Measurements from ENCODE around the gene ZBED5. TPM values are rescaled to one million over a fixed set of nuclear protein-coding genes. Genes with fewer than 3 reads are reported as not detected.
"Not testable (repeated sequence)": the region's sequence is repeated elsewhere in the genome, so short reads cannot be mapped to it uniquely, and the experiment has no call there.

Gene ZBED5
- total RNA-seq, 1 donor from 2014 or later, result 73.6 TPM

GRCh38 chr11:10836884-10837283 lies 21.0 kb downstream of the ZBED5 start:
- DNase-seq, result not testable (repeated sequence)

DNA sequence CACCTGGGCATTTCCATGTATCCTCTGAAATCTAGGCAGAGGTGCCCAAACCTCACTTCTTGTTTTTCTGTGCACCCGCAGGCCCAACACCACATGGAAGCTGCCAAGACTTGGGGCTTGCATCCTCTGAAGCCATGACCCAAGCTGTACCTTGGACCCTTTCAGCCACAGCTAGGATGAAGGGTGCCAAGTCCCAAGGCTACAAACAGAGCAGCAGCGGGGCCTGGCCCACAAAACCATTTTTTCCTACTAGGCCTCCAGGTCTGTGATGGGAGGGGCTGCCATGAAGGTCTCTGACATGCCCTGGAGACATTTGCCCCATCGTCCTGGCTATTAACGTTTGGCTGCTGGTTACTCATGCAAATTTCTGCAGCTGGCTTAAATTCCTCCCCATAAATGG lies 28.7 kb downstream of the ZBED5 start:
- DNase-seq, result no peak

GRCh38 chr11:10828402-10828801 lies 29.5 kb downstream of the ZBED5 start:
- DNase-seq, result no peak

DNA sequence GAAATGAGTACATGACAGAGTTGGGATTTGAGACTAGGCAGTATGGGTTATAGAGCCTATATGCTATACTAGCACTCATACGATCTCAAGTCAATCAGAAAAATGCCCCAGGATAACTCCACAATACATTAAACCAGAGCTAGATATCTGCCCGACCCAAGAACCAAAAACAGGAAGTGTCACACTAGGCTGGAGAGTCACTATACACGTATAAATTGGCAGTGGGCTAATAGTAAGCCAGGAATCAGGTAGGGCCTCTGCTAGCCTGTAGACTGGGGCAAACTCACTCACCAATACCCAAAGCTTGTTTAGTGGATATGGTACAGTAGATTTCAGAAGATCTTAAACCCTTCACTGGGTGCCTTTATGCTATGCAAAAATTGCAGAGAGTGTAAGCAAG lies 33.0 kb downstream of the ZBED5 start:
- DNase-seq, result no peak

- DNase-seq, result no peak
Measured at GRCh38 chr11:10823152-10823579, 34.7 kb downstream of the ZBED5 start.

- DNase-seq, result not testable (repeated sequence)
Measured at GRCh38 chr11:10822491-10822890, 35.4 kb downstream of the ZBED5 start.

DNA sequence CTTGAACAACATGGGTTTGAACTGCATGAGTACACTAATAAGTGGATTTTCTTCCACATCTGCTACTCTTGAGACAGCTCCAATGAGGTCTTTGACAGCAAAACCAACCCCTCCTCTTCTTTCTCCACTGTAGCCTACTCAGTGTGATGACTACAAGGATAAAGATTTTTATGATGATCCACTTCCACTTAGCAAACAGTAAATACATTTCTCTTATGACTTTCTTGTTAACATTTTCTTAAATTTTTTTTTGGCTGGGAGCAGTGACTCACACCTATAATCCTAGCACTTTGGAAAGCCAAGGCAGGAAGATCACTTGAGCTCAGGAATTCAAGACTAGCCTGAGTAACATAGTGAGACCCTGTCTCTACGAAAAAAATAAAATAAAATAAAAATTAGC lies 39.3 kb downstream of the ZBED5 start:
- DNase-seq, result no peak

- no peak for DNase-seq
Measured at GRCh38 chr11:10813945-10814344, 43.9 kb downstream of the ZBED5 start.

DNA sequence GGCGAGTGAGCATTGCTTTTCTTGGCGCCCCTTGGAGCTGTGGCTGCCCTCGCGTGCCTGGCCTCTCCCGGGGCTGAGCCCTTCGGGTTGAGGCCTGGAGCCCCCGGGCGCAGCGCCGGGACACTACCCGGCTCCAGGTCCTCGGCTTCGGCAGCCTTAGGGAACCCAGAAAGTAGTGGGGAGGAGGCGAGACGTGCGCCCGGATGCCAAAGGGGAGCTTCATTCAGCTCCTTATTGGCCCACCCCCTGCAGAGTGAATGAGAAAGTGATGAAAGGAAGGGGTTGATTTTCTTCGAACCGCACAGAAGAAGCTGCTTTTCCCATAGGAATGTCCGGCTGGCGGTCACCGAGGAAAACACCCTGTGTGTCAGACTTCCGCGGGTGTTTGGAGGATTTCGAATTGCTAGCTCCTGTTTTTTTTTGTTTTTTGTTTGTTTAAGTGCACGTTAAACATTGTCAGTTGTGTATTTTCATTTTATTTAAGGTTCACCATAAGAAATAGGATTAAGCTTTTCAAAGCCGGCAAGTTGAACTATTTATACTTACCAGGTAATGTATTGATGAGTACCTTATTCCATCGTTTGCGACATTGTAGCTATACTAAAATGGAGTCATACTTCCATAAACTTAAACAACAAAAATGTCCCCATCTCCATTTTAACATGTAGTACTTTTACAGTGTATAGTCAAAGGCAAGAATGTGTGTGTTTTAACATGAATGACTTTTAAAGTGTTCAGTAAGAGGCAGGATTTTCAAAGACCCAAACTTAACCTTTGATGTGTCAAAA lies 48.3 kb downstream of the ZBED5 start:
- DNase-seq, result peak; percentile 57

DNA sequence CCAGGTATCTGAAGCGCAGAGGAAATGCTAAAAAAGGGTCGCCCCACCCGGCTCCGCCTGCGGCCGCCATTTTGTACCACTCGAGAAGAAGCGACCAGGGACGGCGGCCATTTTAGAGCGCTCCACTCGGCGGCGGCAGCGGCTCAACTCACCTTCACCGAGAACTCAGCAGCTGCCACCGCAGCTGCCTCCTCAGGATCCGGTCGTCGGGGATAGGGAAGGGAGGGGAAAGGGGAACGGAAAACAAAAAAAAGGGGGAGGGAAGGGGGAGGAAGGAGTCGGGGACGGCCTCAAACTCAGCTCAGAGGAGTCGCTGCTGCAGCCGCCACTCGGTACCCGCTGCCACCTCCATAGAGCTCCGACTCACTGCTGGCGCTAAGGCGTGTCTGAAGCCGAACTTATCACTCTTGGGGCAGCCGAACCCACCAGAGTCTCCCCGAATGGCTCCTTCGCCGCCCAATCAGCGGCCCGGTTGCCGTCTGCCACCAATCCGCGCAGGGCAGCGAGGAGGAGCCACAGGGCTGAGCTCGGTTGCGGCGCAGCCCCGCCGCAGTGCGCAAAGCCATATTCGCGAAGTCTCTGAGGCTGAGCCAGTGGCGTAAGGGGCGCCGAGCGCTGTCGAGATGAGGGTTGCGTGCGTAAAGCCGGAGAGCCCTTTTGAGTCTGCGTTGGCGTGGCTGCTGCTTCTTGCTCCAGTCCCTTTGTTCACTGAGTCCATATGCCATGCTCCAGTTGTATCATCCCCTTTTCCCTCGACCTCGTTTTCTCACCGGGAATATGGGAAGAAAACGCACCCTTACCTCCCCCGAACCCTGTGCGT lies 49.1 kb downstream of the ZBED5 start, which contains the start of gene EIF4G2:
EIF4G2 (minus strand) TSS at position 374 of the 820 bp plus-strand sequence.
- DNase-seq, result peak; percentile 98

DNA sequence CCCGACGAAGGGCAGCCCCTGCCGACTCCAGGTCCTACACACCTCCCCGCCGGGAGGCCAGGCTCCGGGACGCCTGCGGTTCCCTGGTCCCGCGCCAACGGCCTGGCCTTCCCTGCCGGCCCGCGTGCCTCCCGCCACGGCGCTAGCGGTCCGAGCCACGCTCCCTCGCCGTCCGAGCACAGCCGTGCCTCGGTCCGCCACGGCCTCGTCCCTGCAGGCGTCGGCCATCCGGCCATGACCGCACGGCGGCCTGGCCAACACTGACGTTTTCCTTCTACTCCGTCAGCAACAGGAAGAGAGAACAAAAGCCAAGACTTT lies 49.7 kb downstream of the ZBED5 start:
- no peak for DNase-seq

- DNase-seq, result peak; percentile 37
Measured at GRCh38 chr11:10807493-10808234, 50.2 kb downstream of the ZBED5 start.

- no peak for DNase-seq
Measured at GRCh38 chr11:10806206-10806605, 51.6 kb downstream of the ZBED5 start.

DNA sequence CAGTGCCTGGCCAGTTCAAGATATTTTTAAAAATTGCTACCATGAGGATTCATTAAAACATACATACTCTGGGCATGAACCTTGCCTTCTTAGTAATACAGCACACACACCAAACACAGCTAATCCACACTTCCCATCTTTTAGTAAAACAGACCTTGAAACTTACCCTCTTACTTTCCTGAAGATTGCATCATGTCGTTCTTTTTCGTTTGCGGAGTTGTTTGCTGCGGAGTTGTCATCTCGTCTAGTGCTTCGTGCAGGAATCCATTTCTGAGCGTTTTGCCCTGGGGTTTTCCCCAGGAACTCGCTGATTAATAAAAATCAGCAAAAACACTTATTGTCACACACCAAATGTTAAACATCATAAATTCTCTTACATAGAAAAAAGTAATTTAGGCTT lies 52.1 kb downstream of the ZBED5 start:
- DNase-seq, result no peak

- DNase-seq, result no peak
Measured at GRCh38 chr11:10803676-10804075, 54.2 kb downstream of the ZBED5 start.

Other genes with a start within 250 kb of the ZBED5 start
- 1.4 TPM for gene IRAG1, start 164.3 kb downstream of the ZBED5 start, total RNA-seq
- 36.8 TPM for gene CTR9, start 106.8 kb downstream of the ZBED5 start, total RNA-seq
- gene EIF4G2, start 49.1 kb downstream of the ZBED5 start, total RNA-seq, result 1,024 TPM